GM12874 (cell line): Measurements from ENCODE around the gene ARNT2.

Experiments
- CTCF ChIP-seq: IDR thresholded peaks from 2 replicates; pipeline ENCODE4 v1.5.1; 2011; ENCODE audit warnings: low read depth, mild to moderate bottlenecking, control low read depth, low read length, moderate library complexity; ENCODE audit not compliant: insufficient read depth

Gene ARNT2

GRCh38 chr15:80455051-80455648 is 51.0 kb downstream of the ARNT2 start:
- no peak for TF ChIP-seq CTCF

- peak; percentile 89 for TF ChIP-seq CTCF
Measured at GRCh38 chr15:80455668-80456442, 51.7 kb downstream of the ARNT2 start.

GRCh38 chr15:80456517-80457492 is 52.6 kb downstream of the ARNT2 start:
- TF ChIP-seq CTCF = no peak

- no peak for TF ChIP-seq CTCF
Measured at GRCh38 chr15:80457896-80458295, 53.7 kb downstream of the ARNT2 start.

- TF ChIP-seq CTCF = no peak
Measured at GRCh38 chr15:80458580-80458979, 54.4 kb downstream of the ARNT2 start.

GRCh38 chr15:80459380-80459779 is 55.2 kb downstream of the ARNT2 start:
- TF ChIP-seq CTCF = no peak

GRCh38 chr15:80459818-80460217 is 55.6 kb downstream of the ARNT2 start:
- TF ChIP-seq CTCF = no peak
